Measurements from ENCODE around the gene FSIP1.

FSIP1 gene

GRCh38 chr15:39672666-39673065 is 110.0 kb downstream of the FSIP1 start:
- DNase-seq, result no peak

GRCh38 chr15:39672184-39672583 is 110.5 kb downstream of the FSIP1 start:
- no peak for DNase-seq

DNA sequence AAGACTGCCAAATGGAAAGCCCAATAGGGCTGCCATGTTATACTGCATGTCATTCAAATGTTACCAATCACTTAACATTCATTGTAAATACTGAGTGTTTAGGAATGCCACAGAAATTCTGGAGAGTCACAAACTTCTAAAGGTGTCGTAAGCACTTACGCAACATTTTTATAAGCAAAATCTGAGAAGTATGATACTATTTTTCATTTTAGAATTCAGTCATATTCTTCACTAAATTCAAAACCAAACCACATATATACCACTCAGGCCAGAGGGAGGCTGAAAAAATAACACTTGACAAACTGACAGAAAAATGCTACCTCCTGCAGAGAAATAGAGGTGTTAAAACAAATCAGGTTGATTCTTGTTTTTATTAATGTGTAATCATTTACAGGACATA is 112.0 kb downstream of the FSIP1 start:
- no peak for DNase-seq

- no peak for DNase-seq
Observed at GRCh38 chr15:39669661-39670060, 113.0 kb downstream of the FSIP1 start.

DNA sequence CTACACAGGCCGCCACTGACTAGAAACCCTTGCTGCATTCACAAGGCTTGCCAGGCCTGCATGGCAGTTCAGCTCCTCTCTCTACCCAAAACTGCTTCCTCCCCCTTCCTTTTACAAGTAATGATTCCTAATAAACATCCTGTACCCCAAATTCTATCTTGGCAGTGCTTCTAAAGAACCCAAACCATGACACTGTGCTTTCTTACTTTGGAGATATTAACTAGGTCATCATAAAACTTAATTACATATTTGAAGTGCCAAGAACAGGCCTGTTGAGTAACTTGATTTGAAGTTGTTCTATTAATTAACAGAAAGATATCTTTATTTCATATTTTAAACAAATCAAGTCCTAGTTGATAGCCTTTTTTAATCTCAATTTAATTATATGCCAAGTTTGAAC is 113.4 kb downstream of the FSIP1 start:
- no peak for DNase-seq

DNA sequence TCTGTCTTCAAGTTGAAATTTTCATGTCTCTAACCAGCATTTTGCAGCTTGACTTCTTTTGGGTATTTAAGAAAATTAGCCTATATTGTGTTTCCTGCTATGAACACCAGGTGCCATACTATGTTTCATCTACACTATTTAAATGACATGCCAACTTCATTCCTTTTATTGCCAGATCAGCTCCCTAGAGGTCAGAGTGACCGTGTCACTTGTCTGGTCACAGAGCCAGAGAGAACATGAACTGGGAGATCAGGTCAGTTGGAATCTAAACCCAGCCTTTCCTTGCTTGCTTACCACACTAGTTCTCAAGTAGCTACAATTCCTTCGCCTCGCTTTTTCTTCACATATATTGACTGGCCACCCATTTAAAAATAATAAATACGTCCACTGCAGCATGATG is 114.2 kb downstream of the FSIP1 start:
- DNase-seq, result no peak

GRCh38 chr15:39667382-39668127 is 115.1 kb downstream of the FSIP1 start:
- no peak for DNase-seq

- DNase-seq, result no peak
Observed at GRCh38 chr15:39666677-39667076, 116.0 kb downstream of the FSIP1 start.

DNA sequence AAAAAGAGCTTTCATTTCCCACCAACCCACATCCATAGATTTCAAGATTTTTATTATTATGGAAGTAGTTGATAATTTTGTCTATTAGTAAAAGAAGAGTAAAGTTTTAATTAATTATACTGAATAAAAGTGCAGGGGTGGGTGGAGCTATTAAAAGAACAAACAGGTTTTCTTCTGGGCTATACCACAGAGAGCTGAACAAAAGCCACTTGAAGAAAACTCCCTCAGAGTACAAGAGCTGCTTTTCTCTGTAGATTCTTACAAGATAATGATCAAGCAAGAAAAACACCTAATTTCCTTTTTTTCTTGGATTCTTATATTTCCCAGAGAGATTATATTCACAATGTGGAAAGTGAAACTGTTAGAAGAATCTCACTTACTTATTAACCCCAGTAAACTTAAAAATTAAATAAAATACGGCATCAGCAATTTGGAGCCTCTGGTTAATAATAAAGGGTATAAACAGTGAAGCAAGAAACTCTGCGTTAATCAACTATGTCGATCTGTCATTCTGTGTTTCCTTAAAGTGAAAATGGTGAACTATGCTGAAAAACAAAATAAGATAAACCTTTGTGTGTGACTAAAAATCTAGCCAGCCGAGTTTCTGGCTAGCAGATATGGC is 116.9 kb downstream of the FSIP1 start:
- no peak for DNase-seq

DNA sequence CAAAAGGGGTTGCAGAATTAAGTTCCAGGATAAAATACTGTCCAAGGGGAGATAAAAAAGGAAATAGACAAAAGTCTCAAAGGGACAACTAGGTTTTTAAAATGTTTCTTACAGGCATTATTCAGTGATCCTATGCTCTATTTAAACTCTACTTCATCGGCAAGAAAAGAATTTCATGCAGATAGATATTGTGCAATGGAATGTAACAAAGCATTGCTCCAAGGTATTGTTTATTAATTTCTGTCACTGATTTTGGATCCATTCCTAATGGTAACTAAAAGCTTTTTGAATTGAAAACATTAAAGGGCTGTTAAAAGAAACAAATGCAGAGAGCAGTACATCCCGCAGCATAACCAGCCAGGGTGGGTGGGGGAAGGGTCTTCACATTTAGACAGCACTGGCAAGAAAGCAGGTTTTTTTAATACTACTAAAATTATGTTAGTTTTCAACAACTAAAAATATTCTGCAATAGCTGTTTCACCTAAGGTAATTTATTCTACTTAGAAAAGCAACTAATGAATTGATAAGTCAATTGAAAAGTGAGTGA is 118.9 kb downstream of the FSIP1 start:
- no peak for DNase-seq

GRCh38 chr15:39661776-39662175 is 120.9 kb downstream of the FSIP1 start:
- no peak for DNase-seq

DNA sequence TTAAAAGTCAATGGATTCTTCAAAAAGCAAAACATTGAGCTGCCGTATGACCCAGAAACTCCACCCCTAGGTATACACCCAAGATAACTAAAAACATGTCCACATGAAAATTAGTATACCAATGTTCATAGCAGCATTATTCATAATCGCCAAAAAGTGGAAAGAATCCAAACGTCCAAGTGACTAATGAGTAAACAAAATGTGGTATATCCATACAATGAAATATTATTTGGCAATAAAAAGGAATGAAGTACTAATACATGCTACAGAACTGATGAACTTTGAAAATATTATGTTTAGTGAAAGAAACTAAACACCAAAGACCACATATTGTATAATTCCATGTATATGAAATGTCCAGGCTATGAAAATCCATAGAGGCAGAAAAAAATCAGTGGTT is 123.9 kb downstream of the FSIP1 start:
- no peak for DNase-seq

DNA sequence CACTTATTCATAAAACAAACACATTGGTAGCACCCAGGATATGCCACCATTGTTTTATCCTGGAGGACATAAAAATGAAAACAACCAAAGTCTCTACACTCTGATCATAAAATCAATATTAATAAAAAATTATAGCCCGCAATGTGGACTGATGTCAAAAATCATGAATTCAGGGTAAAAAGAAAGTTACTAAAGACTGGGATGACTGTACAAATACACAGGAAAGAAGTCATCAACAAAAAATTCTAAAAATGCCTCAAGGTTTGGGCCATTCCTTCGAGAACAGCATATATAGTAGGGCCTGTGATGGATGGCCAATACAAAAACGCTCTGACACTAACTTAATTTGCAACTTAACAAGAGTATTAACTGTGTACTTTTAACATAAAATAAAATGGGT is 125.0 kb downstream of the FSIP1 start:
- DNase-seq, result no peak

DNA sequence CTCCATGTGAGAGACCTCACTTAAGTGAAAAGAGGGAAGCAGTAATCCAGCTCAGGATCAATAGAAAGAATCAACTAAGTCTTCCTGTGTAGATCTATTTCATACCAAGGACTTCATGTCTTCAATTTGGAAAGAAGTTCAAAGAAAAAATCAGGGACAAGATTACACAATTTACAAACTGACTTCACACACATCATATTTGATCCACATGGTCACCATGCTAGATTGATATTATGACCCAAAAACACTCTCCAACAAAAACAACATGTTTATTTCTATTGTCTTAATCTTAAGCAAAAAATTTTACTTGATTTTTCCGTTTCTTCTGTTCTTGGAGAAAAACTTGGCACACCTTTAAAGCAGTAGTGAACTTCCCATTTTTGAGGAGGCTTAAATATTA is 125.5 kb downstream of the FSIP1 start:
- no peak for DNase-seq

DNA sequence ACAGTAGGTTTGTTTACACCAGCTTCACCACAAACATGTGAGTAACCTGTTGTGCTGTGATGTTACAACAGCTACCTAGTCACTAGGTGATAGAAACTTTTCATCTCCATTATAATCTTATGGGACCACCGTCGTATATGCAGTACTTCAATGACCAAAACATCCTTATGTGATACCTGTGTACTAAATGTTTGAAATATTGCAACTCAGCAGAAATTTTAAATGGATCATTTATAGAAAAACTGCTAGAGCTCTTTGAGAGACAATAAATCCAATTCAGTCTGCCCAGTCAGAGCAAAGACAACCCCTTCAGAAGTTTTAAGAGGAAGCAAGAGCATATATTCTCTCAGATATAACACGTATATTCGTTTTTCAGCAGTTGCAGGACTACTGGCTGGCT is 128.3 kb downstream of the FSIP1 start:
- DNase-seq, result no peak

- DNase-seq, result no peak
Observed at GRCh38 chr15:39651881-39652280, 130.8 kb downstream of the FSIP1 start.

DNA sequence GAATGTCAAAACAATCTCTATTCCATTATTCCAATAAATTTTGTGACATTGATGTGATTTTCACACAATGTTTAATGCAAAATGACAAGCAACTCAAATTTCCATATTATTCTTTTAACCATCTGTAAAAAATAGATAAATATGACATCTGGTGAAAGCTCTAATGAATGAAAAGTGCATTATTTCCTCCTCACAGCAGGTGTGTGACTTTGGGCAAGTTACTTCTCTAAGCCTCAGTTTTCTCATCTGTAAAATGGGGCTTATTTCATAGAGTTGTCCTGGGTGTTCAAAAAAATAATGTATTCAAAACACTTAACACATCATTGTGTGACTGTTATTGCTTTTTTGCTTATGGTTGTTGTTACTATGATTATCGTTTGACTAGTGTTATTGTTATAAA is 131.3 kb downstream of the FSIP1 start:
- no peak for DNase-seq

DNA sequence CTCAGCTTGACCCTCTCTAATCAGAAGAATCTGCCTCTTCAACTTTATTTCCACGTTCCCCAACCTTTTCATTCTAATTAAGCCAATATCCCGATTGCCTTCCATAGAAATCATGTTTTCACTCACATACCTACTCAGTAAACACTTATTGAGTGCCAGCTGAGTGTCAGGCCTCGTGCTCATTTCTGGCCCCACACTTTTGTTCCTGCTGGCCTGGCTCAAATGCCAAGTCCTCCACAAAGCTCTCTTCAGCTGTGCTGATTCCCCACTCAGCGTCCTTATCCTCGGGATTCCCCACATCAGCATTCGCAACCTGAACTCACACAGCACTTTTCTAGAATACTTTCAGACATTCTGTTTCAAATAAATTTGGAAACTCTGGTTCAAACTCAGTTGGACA is 132.9 kb downstream of the FSIP1 start:
- DNase-seq, result no peak

- no peak for DNase-seq
Observed at GRCh38 chr15:39646425-39646824, 136.2 kb downstream of the FSIP1 start.

DNA sequence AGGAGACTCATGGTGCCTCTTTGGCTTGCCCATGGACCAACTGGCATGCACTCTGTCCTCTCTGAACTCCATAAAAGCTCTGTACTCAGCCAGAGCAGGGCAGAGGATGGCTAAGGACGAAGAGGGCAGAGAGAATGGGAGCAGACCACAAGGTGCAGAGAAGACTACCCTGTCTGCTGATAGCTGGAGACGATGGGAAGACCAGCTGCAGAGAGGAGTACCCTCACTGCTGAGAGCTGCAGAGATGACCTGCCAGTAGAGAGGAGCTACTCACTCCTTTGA is 136.7 kb downstream of the FSIP1 start:
- DNase-seq, result no peak

DNA sequence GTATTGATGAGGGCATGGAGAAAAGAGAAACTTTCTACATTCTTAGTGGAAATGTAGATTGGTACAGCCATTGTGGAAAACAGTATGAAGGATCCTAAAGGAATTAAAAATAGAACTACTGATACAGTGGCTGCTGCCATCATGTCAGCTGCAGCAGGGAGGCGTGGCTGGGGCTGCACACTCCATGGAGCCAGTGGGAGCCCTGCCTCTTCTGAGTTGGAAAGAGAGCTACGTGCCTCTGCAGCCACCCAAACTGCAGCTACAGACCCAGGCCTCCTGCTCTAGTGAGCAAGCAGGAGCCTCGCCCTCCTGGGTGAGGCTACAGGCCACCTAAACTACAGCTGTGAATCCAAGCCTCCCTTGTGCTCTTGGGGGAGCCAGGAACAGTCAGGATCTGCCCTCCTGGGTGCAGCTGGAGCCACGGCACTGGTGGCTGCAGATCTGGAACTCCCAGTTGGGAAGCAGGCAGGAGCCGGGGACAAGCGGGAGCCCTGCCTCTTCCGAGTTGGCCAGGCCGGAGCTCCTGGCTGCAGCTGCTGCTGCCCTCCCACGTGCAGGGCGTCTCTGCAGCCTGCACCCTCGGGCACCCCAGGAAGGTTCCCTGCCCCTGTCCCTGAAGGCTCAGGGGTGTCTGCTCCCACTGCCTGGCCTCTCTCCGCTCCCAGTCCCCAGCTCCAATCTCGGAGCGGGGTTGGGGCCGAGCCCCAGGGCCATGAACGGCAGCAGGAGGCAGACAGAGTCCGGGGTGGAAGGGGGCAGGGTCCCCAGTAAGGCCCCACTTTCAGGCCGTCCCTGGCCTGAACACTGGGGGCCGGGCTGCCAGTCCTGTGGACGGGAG is 137.3 kb downstream of the FSIP1 start:
- no peak for DNase-seq

DNA sequence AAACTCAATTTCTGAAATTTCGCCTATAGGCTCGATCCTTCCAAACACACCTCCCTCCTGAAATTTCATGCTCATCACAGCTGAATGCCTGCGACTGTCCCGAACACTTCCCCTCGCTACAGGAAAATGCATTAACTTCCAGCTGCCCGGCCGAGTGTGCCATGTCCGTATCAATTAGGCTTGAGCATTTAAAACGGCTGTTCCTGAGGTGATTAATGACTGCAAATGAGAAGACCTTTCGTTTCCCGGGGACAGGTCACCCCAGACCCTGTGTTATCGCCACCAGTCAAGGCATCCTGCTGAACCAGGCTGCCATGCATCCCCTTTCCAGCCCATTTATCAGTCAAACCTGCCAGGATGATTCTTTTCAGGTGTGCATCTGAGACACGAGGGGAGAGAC is 138.5 kb downstream of the FSIP1 start:
- no peak for DNase-seq

- no peak for DNase-seq
Observed at GRCh38 chr15:39643727-39644126, 138.9 kb downstream of the FSIP1 start.
